NK-92 (cell line): ENCODE results near the gene MEI1.
"Not testable (repeated sequence)": the region's sequence is repeated elsewhere in the genome, so short reads cannot be mapped to it uniquely, and the experiment has no call there.

Source experiments
- DNase-seq: peaks from one replicate; lab custom pipeline; 2025; ENCODE audit not compliant: unreplicated experiment; lab: John Stamatoyannopoulos, UW

The MEI1 gene

DNA sequence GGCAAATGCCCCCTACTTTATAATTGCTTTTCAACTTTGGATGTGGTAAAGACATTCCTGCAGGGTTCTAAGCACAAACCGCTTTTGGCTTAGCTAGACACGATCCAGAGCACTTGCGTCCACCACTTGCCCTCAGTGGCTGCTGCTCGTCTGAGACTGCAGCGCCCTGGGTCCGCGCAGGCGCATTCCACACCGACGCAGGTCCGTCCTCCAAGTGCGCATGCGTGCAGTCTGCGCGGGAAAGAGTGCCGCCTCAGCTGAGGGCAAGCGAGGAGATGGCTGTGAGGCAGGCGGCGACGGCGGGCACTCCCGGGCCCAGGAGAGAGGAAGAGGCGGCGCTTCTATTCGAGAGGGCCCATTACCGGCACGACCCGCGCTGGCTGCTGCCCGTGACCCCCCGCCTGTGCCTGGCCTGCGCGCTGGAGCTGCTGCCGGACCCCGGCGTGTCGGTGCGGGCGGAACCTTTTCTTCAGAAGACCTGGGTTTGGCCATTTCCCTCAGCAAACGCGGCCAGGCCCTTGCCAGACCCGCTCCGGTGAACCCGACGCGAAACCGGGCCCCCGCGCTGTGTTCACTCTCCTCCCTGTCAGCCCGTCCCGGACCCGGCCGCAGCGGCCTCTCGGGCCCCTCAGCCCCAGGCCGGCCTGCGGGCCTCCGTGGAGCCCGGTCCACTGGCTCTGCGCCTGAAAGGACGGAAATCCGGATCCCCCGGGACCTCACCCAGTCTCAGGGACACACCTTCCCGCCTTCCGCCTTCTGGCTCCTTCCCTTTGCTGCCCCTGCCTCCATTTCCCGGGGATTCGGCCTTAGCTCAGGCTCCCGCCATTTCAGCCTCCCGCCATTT lies at the start of gene MEI1:
Gene MEI1, plus strand, starts transcription at position 240 of the 844 bp plus-strand sequence. Its CDS starts 36 bp downstream, at position 276.
- no peak for DNase-seq

- no peak for DNase-seq
These were observed 49.1 kb upstream of the MEI1 start for GRCh38 chr22:41650229-41650628.

GRCh38 chr22:41650821-41651220 lies 48.5 kb upstream of the MEI1 start:
- no peak for DNase-seq

- no peak for DNase-seq
These were observed 45.0 kb upstream of the MEI1 start for GRCh38 chr22:41654322-41654721.

GRCh38 chr22:41656556-41656955 lies 42.7 kb upstream of the MEI1 start:
- no peak for DNase-seq

DNA sequence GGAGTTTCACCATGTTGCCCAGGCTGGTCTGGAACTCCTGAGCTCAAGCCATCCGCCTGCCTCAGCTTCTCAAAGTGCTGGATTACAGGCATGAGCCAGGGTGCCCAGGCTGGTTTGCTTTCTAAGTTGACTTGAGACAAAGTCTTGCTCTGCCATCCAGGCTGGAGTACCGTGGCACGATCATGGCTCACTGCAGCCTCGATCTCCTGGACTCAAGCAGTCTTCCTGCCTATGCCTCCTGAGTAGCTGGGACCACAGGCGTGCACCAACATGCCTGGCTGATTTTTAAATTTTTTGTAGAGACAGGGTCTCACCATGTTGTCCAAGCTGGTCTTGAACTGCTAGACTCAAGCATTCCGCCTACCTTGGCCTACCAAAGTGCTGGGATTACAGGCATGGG lies 41.6 kb upstream of the MEI1 start:
- DNase-seq = no peak

GRCh38 chr22:41658869-41659268 lies 40.4 kb upstream of the MEI1 start:
- no peak for DNase-seq

- DNase-seq = no peak
These were observed 39.4 kb upstream of the MEI1 start for GRCh38 chr22:41659941-41660340.

- no peak for DNase-seq
These were observed 38.9 kb upstream of the MEI1 start for GRCh38 chr22:41660416-41660815.

DNA sequence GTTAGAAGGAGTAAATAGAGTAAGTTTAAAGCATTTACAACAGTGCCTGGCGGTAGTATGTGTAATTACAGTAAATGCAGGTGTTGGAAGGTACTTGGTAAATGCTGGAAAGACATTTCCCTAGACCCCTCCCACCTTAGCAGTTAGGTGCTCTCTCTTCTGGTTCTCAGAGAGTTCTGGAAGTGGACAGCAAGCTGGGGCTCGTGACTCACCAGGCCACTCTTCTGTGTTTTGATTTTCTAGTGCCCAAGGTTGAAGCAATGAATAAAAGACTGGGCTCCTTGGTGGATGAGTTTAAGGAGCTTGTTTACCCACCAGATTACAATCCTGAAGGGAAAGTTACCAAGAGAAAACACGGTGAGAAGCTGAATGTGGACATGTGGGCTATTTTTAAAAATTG lies 38.2 kb upstream of the MEI1 start:
- no peak for DNase-seq

- DNase-seq = no peak
These were observed 37.6 kb upstream of the MEI1 start for GRCh38 chr22:41661713-41662112.

DNA sequence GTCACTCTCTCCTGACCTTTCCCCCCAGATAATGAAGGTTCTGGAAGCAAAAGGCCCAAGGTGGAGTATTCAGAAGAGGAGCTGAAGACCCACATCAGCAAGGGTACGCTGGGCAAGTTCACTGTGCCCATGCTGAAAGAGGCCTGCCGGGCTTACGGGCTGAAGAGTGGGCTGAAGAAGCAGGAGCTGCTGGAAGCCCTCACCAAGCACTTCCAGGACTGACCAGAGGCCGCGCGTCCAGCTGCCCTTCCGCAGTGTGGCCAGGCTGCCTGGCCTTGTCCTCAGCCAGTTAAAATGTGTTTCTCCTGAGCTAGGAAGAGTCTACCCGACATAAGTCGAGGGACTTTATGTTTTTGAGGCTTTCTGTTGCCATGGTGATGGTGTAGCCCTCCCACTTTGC lies 35.7 kb upstream of the MEI1 start:
- DNase-seq = not testable (repeated sequence)

DNA sequence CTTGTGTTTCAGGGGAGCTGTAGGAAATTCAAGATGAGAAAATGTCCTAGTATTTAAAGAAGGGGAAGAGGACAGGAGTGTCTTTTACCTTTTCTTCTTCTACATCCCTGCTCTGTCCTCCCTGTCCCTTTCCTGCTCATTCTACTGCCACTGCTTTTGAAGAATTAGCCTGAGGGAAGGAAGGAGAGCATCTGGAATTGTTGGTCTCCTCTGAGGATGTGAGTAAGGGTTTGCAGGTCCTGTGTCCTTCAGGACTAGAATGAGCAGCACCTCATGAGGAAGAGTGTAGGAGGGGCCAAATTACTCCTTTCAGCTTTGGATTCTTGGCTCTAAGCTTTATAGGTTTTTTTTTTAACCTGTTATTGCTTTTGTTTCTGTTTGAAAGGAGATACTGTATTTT lies 34.8 kb upstream of the MEI1 start:
- no peak for DNase-seq

GRCh38 chr22:41664951-41665350 lies 34.4 kb upstream of the MEI1 start:
- no peak for DNase-seq

GRCh38 chr22:41668971-41669911 lies 30.1 kb upstream of the MEI1 start:
- no peak for DNase-seq

DNA sequence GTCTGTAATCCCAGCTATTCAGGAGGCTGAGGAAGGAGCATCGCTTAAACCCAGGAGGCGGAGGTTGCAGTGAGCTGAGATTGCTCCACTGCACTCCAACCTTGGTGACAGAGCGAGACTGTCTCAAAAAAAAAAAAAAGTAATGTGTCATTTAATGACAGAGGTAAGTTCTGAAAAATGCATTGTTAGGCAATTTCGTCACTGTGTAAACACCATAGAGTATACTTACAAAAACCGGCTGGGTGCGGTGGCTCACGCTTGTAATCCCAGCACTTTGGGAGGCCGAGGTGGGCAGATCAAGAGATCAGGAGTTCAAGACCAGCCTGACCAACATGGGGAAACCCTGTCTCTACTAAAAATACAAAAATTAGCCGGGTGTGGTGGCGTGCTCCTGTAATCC lies 27.2 kb upstream of the MEI1 start:
- not testable (repeated sequence) for DNase-seq

DNA sequence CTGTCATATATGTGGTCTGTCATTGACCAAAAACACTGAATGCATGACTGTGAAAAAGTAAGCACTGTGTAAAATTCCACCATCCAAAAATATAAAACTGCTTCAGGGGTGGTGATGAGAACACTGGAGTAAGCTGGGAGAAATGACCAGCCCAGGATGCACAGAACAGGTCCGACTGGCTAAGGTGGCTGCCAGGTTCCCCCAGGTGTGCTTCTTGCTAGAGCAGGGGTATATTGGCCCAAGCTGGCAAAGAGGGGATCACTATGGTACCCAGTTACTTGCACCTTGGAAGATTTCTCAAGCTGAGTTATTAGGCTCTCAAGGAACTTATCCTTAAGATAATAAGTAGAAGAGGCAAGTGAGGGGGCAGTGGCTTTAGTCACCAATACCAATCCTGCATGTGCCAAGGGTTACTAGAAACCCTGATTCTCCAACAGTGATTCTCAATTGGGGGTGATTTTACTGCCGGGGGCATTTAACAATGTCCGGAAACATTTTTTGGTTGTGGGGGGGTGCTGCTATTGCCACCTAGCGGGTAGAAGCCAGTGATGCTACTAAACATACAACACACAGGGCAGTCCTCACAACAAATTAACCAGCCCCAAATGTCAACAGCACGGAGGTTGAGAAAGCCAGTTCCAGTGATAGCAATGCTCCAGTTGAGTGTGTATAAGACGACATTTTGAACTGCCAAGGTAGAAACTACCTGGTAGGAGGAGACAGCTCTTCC lies 26.4 kb upstream of the MEI1 start:
- no peak for DNase-seq

- DNase-seq = no peak
These were observed 24.4 kb upstream of the MEI1 start for GRCh38 chr22:41674846-41675340.

- DNase-seq = no peak
These were observed 23.2 kb upstream of the MEI1 start for GRCh38 chr22:41676134-41676533.

DNA sequence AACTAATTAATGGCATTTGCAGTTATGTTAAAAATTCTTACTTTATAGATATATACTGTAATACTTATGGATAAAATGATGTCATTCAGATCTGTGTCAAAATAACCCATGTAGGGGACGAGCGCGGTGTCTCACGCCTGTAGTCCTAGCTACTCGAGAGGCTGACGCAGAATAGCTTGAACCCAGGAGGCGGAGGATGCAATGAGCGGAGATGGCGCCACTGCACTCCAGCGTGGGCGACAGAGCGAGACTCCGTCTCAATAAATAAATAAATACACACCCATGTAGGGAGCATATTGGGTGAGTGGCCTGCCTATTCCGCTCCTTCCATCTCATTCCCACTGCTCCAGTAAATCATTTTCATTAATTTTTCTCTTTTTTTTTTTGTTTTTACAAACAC lies 17.7 kb upstream of the MEI1 start:
- DNase-seq = no peak
